Activated CD8-positive, alpha-beta memory T cell treated with anti-CD3 and anti-CD28 coated beads, Interleukin-2, amount 10 ng/mL, durations not matched to agents 7 days and 5 days (primary cell): Measurements from ENCODE around the gene NSG1. TPM values are rescaled to one million over a fixed set of nuclear protein-coding genes. Genes with fewer than 3 reads are reported as not detected.

ENCODE experiments used
- ATAC-seq: fragments of 150-1000 bp; cut with Tn5 transposase; one replicate; pipeline ENCODE4 v1.10.0; 2021; ENCODE audit warnings: moderate library complexity
- CTCF ChIA-PET: fragments of 350-600 bp; sonication (Branson Sonifier 250); formaldehyde crosslinking; loops from one replicate; lab custom pipeline; 2021; ENCODE audit warnings: antibody characterized with exemption; lab: Charles Lee
- DNase-seq: peaks from one replicate; pipeline ENCODE4 v3.0.0-alpha.2; 2020
- H3K27ac Mint-ChIP-seq: one replicate; pipeline ENCODE4 v1.8.0; 2021; ENCODE audit warnings: mild to moderate bottlenecking, mixed read lengths
- H3K27me3 Mint-ChIP-seq: one replicate; pipeline ENCODE4 v1.8.0; 2021; ENCODE audit warnings: mixed read lengths
- H3K36me3 Mint-ChIP-seq: one replicate; pipeline ENCODE4 v1.8.0; 2021; ENCODE audit warnings: mild to moderate bottlenecking, mixed read lengths
- H3K4me1 Mint-ChIP-seq: one replicate; pipeline ENCODE4 v1.8.0; 2021; ENCODE audit warnings: mixed read lengths
- H3K4me3 Mint-ChIP-seq: one replicate; pipeline ENCODE4 v1.8.0; 2021; ENCODE audit warnings: mild to moderate bottlenecking, moderate library complexity, mixed read lengths
- H3K9me3 Mint-ChIP-seq: one replicate; pipeline ENCODE4 v1.8.0; 2022; ENCODE audit warnings: low read depth, mixed read lengths
- total RNA-seq, 2 experiments: library from RNA; stranded (reverse); gene quantifications; one replicate each; pipeline ENCODE4 v1.2.3, GENCODE V29; 2021

Gene NSG1
- total RNA-seq, 2 experiments from 2014 or later: 3.4 to 9.8 TPM

DNA sequence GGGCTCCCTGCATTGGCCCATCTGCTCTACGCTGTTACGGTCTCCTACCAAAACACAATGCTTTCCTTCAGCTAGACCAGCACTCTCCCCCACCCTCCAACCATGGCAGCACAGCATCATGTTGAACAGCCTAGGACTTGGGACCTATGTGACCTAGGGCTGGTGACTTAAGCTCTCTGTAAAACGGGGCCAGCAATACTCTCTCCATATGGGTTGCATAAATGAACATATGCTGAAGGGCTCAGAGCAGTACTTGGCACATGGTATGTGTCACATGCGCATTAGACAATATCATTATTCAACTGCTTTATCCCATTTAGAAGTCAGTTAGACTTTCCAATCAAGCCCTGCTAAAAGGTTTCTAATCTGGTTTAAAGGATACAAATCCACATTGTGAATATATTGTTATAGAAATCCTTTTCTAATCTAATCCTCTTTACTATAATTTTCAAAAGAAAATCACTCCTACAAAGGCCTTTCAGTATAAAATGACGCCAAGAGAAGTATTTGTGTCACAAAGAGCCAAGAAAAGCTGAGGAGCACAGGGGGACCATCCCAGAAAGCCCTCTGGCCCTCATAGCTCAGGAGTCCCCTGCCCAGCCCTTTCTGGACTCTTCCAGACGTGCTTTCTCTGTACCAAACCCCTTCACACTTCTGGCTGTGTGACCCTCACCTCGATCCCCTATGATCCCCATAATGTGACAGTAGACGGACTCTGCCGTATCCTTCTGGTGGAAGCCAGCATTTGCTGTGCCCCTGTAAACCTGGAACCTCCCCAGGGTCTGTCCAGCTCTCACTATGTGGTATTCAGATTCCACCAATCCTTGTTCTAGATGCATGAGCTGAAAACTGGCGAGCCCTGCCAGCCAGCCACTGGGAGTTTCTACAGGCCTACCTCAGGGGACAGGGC, 42.3 kb downstream of the NSG1 start:
- H3K4me1 Mint-ChIP-seq: peaks cover 3% of the 10 kb centered on the region
- no peaks in the 10 kb centered on the region for H3K36me3 Mint-ChIP-seq
- no peaks in the 10 kb centered on the region for H3K9me3 Mint-ChIP-seq
- H3K4me3 Mint-ChIP-seq: no peak overlapping the region
- ATAC-seq (no peak), DNase-seq (no peak)
- CTCF ChIA-PET: interaction anchor here (1.3 to 2.5 kb wide), 2 partner anchors 169 to 177 kb away, joined by 5 to 13 read pairs; no protein-coding TSS in a partner anchor
- H3K27me3 Mint-ChIP-seq: no peaks in the 10 kb centered on the region
- no peak overlapping the region for H3K27ac Mint-ChIP-seq

DNA sequence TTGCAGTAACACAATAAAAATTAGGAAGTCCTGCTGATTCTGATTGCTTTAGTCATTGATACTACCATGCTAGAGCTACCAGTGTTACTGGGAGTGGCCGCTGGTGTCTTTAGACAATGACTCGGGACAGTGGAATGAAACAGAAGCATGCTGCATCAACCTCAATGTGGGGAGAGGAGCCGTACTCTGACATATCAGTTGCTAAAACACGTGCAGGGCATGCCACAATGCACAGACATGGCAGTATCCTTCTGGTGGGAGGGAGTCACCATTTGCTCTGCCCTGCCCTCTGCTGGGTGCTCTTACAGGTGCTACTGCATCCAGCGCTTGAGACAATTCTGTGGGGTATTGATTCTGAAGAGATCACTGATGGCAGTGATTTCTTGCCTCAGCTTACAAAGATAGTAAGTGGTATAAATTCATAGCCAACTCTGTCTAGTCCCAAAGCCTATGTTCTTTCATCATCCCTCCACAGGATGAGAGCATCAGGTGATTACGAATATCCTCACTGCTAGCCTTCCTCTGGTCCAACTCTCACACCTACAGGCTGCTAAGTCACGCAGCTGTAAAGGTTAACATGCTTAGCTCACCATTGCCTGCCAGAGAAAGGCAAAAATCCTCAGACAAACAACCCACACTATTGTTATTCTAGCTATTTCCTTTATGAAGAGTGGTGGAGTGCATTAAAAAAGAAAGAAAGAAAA, 43.7 kb downstream of the NSG1 start:
- H3K4me3 Mint-ChIP-seq: no peak overlapping the region
- no peak overlapping the region for H3K27ac Mint-ChIP-seq
- CTCF ChIA-PET: interaction anchor here (0.7 to 2.8 kb wide), 10 partner anchors 10 to 181 kb away, joined by 3 to 13 read pairs (median 6); no protein-coding TSS in a partner anchor
- H3K9me3 Mint-ChIP-seq: no peaks in the 10 kb centered on the region
- H3K27me3 Mint-ChIP-seq: no peaks in the 10 kb centered on the region
- H3K36me3 Mint-ChIP-seq: no peaks in the 10 kb centered on the region
- ATAC-seq (peak; percentile 94), DNase-seq (peak; percentile 70)
- peaks cover 3% of the 10 kb centered on the region for H3K4me1 Mint-ChIP-seq

DNA sequence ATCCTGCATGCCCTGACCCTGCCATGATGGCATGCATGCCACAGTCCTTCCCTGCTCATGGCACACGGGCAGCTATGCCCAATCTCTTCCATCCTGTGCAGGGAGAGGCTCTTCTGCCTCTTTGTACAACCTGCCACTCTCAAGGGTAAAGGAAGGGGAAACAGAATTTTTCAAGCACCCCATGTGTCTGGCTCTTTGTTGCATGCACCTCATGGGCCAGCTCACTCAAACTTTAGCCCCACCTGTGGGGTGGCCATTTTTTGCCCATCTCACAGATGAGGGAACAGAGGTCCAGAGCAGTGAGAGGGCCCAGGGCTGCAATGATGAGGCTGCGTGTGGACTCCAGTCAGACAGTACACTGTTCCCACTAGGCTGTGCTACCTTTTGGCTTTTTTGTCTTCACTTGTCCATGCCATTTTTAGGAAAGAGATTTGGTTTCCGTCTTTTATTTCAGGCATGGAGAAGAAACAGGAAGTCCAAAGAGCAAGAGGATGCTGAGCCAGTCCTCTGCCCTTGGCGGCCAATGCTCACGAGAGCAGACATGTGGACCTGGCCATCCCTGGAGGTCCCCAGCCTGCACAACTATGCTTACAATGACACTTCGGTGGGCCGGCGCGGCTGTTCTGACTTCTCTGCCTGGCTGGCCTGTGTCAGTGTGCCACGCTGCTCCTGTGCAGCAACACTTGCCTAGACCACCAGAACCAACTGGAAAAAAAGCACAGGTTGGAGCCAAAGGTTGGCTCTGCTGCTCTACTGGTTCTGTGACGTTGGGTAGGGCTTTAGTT, 45.6 kb downstream of the NSG1 start:
- Mint-ChIP-seq H3K4me3 (no peak overlapping the region), H3K27ac (no peak overlapping the region), H3K9me3 (no peaks in the 10 kb centered on the region), H3K27me3 (no peaks in the 10 kb centered on the region), H3K4me1 (peaks cover 3% of the 10 kb centered on the region), H3K36me3 (peaks cover 4% of the 10 kb centered on the region)
- no peak for ATAC-seq
- DNase-seq: no peak
- CTCF ChIA-PET: interaction anchor here (0.9 to 2.8 kb wide), 8 partner anchors 8 to 181 kb away, joined by 3 to 10 read pairs (median 4); no protein-coding TSS in a partner anchor

DNA sequence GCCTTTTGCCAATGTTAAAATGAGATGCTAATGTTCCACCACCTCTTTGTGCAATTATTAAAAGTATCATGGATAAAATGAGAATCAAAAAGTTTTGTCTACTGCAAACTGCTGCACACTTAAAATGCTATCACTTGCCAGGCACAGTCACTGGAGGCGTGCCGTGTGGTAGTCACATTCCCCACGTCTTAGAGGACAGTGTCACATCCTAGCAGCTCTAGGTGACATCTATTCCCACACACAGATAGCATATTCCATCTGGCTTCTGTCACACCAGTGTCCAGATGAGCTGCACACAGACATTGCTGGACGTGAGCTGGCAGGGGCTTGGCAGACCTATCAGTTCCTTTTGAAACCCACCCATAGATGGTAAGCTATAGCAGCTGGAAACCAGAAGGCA, 47.0 kb downstream of the NSG1 start:
- ATAC-seq: no peak
- CTCF ChIA-PET: interaction anchor here (1.2 to 1.3 kb wide), 2 partner anchors 174 to 182 kb away, joined by 3 to 5 read pairs; no protein-coding TSS in a partner anchor
- no peak overlapping the region for H3K27ac Mint-ChIP-seq
- H3K4me3 Mint-ChIP-seq: no peak overlapping the region
- DNase-seq: no peak
- peaks cover 3% of the 10 kb centered on the region for H3K4me1 Mint-ChIP-seq
- no peaks in the 10 kb centered on the region for H3K27me3 Mint-ChIP-seq
- peaks cover 5% of the 10 kb centered on the region for H3K36me3 Mint-ChIP-seq
- no peaks in the 10 kb centered on the region for H3K9me3 Mint-ChIP-seq

DNA sequence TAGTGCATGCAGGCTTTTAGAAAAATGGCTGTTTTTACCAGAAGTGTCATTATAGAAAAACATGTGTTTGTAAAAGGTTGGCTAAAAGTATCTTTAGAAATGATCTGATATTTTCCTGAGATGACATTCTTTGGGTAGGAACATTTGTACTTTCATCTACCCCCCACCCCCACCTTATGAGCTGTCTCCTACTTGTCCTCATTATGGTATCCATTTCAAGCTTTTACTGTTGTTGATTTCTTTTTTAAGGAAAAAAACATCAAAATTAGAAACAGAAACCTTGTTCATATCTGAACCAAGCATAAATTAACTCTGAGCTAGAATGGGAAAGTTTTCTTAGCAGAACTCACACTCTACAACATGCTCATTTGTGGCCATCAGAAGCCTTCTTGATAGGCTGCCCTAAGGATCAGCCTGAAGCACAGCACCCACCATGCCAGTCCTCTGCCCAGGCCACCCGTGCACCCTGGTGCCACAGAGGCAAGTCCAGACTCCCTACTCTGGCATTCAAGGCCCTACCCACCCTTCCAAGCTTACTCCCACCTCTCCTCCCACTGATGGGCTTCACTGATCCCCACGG, 49.4 kb downstream of the NSG1 start:
- H3K27me3 Mint-ChIP-seq: no peaks in the 10 kb centered on the region
- no peak for DNase-seq
- no peak overlapping the region for H3K4me3 Mint-ChIP-seq
- CTCF ChIA-PET: interaction anchor here (0.8 kb wide), 1 partner anchor 10 kb away, joined by 3 read pairs; no protein-coding TSS in a partner anchor
- H3K4me1 Mint-ChIP-seq: peaks cover 10% of the 10 kb centered on the region
- H3K9me3 Mint-ChIP-seq: no peaks in the 10 kb centered on the region
- ATAC-seq: no peak
- no peak overlapping the region for H3K27ac Mint-ChIP-seq
- peaks cover 6% of the 10 kb centered on the region for H3K36me3 Mint-ChIP-seq

DNA sequence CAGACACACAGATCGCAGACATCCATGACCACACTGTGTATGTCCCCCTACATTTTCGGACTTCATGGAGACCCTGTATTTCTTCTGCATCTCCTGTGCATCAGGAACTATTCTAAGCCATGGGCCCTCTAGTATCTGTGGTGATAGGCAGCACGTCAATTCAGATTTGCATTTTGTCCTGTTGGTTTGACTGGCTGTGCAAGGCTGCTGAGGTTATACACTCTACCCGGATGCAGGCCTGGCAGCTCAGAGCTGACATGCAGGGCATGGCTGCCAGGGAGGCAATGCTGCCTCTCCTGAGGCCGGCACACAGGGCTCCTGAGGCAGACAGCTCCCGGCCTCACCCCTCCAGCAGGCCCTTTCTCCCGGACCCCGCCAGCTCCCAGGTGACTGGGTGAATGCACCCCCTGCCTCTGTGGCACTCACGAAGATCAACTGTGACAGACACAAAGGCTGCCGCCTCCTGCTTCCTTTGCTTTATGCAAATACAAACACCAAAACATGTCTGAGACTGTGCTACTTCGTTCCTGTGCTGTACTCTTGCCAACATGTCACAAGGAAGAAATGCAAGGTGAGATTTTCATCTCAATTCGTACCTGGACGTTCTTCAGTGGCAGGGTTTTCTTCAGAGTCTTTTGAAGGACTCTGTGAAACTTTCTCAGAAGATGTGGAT, 51.0 kb downstream of the NSG1 start:
- H3K9me3 Mint-ChIP-seq: no peaks in the 10 kb centered on the region
- CTCF ChIA-PET: no interaction called here
- H3K36me3 Mint-ChIP-seq: peaks cover 8% of the 10 kb centered on the region
- peaks cover 10% of the 10 kb centered on the region for H3K4me1 Mint-ChIP-seq
- H3K4me3 Mint-ChIP-seq: no peak overlapping the region
- no peak for DNase-seq
- no peak overlapping the region for H3K27ac Mint-ChIP-seq
- no peak for ATAC-seq
- no peaks in the 10 kb centered on the region for H3K27me3 Mint-ChIP-seq

DNA sequence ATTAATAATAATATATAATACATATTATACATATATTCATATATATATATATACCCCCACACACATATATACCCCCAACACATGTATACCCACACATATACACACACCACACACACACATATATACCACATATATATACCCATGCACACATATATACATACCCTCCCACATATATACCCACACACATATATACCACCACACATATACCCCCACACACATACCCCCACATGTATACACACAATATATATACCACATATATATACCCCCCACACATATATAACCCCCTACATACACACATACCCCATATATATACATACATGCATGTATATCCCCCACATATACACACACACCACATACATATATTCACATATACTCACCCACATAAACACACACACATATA, 52.0 kb downstream of the NSG1 start:
- DNase-seq (no peak), ATAC-seq (no peak)
- Mint-ChIP-seq H3K9me3 (no peaks in the 10 kb centered on the region), H3K4me1 (peaks cover 10% of the 10 kb centered on the region), H3K36me3 (peaks cover 8% of the 10 kb centered on the region), H3K27me3 (no peaks in the 10 kb centered on the region), H3K4me3 (no peak overlapping the region), H3K27ac (no peak overlapping the region)
- CTCF ChIA-PET: no interaction called here

DNA sequence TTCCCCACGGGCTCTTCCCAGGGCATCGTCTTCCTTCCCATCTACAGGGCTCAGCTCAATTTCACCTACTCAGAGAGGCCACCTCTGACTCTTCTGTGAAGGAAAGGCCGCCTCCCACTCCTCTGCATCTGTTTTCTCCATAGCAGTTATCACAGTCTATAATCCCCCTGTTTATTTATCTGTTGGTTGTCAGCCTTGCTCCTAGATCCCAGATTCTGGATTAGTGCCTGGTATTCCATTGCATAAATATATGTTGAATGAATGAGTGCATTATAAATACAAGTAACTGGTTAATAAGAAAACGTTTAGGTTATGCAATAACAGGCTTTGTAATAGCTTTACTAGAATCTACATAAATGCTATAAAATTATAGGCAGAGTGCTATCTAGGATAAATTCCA, 52.9 kb downstream of the NSG1 start:
- CTCF ChIA-PET: interaction anchor here (1.7 kb wide), 1 partner anchor 9 kb away, joined by 10 read pairs; no protein-coding TSS in a partner anchor
- H3K27me3 Mint-ChIP-seq: no peaks in the 10 kb centered on the region
- H3K36me3 Mint-ChIP-seq: peaks cover 9% of the 10 kb centered on the region
- DNase-seq (no peak), ATAC-seq (no peak)
- no peak overlapping the region for H3K4me3 Mint-ChIP-seq
- no peak overlapping the region for H3K27ac Mint-ChIP-seq
- H3K9me3 Mint-ChIP-seq: no peaks in the 10 kb centered on the region
- peaks cover 10% of the 10 kb centered on the region for H3K4me1 Mint-ChIP-seq

DNA sequence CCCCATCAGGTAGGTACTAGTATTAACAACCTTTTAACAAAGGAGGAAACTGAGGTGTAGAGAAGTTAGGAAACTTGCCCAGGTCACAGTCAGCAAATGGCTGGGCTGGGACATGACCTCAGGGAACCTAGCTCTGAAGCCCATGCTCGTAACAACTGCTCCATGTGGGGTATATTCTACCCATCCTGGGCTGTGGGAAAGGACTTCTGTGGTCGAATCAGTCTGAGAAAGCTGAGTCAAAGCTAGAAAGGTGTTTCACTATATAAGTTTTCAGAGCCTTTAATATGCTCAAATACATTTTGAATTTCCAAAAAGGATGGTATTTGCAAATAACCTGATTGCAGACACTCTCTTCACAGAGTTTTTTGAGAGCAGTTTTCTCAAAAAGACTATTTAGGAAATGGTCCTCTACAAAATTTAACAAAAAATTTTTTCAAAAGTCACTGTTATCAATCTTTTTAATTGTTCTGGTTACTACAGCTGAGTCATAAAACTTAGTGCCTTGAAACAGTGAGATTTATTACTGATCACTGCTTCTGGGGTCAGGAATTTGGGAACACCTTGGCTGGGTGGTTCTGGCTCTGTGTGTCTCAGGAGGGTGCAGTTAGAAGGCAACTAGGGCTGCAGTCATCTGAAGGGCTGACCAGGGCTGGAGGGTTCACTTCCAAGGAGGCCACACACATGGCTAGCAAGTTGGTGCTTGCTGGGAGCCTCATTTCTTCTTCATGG, 53.6 kb downstream of the NSG1 start:
- peaks cover 10% of the 10 kb centered on the region for H3K4me1 Mint-ChIP-seq
- no peaks in the 10 kb centered on the region for H3K9me3 Mint-ChIP-seq
- peaks cover 10% of the 10 kb centered on the region for H3K36me3 Mint-ChIP-seq
- no peaks in the 10 kb centered on the region for H3K27me3 Mint-ChIP-seq
- DNase-seq: no peak
- CTCF ChIA-PET: interaction anchor here (1.7 kb wide), 1 partner anchor 9 kb away, joined by 10 read pairs; no protein-coding TSS in a partner anchor
- ATAC-seq: no peak
- H3K27ac Mint-ChIP-seq: no peak overlapping the region
- no peak overlapping the region for H3K4me3 Mint-ChIP-seq

DNA sequence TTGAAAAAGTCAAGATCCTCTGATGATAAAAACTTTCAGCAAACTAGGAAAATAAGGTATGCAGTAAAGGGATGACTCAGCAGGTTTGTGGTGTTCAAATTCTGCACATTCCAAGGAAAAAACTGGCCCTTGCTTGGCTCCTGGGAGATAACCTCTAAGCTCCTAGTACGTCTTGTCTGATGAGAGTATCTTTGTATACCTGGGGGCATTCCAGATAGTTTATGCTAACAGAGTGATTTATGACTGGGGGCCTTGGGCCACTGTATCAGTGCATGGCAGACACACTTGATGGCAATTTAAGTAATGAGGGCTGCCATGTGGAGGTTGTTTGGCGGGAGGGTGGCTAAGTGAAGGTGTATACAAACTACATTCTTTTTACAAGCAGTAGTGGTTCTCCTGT, 56.9 kb downstream of the NSG1 start:
- ATAC-seq: no peak
- Mint-ChIP-seq H3K36me3 (peaks cover 6% of the 10 kb centered on the region), H3K27me3 (no peaks in the 10 kb centered on the region), H3K4me1 (peaks cover 10% of the 10 kb centered on the region), H3K4me3 (no peak overlapping the region), H3K27ac (no peak overlapping the region), H3K9me3 (no peaks in the 10 kb centered on the region)
- CTCF ChIA-PET: no interaction called here
- no peak for DNase-seq

DNA sequence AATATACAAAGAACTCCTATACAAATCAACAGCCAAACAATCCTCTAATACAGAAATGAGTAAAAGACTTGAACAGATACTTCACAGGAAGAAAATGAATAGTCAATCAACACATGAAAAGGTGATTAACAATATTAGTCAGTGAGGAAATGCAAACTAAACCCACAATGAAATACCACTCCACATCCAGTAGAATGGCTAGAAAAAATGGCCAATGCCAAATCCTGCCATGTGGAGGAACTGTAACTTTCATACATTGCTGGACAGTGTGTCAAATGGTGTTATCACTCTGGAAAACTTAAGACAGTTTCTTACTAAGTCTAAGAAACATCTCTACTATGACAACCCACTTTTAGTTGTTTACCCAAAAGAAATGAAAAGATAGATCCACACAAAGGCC, 59.5 kb downstream of the NSG1 start:
- no peaks in the 10 kb centered on the region for H3K9me3 Mint-ChIP-seq
- H3K27me3 Mint-ChIP-seq: no peaks in the 10 kb centered on the region
- CTCF ChIA-PET: interaction anchor here (0.9 kb wide), 1 partner anchor 10 kb away, joined by 3 read pairs; no protein-coding TSS in a partner anchor
- H3K4me3 Mint-ChIP-seq: no peak overlapping the region
- no peak for ATAC-seq
- no peak overlapping the region for H3K27ac Mint-ChIP-seq
- no peak for DNase-seq
- H3K36me3 Mint-ChIP-seq: peaks cover 5% of the 10 kb centered on the region
- no peaks in the 10 kb centered on the region for H3K4me1 Mint-ChIP-seq
